Smooth muscle cell of the brain vasculature (primary cell): ENCODE results near the gene CPAMD8.
A peak's percentile ranks its signal among the peaks of the same experiment; 100 is the strongest.
"Not testable (repeated sequence)": the region's sequence is repeated elsewhere in the genome, so short reads cannot be mapped to it uniquely, and the experiment has no call there.

Experiments
- DNase-seq: peaks from one replicate; pipeline ENCODE4 v3.0.0-alpha.2; 2012; ENCODE audit warnings: low read depth, low spot score

CPAMD8 gene

DNA sequence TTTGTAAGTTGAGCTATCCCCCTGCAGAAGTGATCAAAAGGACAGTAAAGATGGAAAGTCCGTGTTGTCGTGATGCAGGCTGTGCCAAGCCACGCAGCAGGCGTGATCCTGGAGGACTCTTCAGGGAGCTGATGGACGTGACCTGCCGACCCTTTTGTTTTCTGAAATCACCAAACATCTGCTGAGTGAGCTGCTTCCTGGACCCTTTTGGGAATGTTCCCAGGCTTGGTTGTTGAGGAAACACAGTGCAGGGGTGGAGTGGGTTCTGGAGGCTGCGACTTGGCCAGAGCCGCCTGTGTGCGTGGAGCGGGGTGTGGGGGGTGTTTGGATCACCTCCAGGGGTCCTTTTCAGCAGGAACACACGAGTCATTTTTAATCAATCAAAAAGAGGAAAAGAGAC, 15.4 kb upstream of the CPAMD8 start:
- peak; percentile 88 for DNase-seq

DNA sequence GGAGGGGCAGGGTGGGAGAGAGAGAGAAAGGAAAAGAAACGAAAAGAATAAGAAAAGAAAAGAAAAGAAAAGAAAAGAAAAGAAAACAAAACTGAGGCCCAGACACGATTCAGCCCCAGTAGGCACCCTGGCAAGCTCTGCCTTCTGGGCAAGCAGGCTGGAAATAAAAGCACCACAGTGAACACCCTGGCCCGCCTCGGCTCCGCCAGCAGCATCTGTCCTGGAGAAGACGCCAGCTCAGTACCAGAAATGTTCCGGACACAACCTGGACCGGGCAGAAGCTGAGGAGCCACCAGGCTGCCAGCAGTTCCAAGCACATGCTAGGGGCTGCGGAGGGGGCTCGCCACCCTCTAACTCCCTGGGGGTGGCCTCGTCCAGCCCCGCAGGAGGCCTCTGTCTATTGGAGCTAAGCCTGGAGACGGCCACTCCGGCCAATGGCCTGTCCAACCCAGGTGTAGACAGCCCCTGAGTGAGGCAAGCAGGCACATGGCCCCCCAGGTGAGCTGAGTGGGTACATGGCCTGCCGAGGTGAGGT, 11.4 kb upstream of the CPAMD8 start:
- no peak for DNase-seq

- no peak for DNase-seq
These were observed 10.6 kb upstream of the CPAMD8 start for GRCh38 chr19:17037184-17037583.

DNA sequence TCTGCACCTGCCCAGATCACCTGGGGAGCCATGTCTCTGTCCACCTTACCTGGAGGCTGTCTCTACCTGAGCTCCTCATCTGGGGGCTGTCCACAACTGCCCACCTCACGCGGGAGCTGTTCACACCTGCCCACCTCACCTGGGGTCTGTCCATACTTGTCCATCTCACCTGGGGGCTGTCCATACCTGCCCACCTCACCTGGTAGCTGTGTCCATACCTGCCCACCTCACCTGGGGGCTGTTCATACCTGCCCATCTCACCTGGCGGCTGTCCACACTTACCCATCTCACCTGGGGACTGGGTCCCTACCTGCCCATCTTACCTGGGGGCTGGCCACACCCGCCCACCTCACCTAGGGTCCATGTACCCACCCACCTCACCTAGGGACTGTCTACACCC, 10.0 kb upstream of the CPAMD8 start:
- DNase-seq: no peak

GRCh38 chr19:17035842-17036424, 9.3 kb upstream of the CPAMD8 start:
- DNase-seq: no peak

DNA sequence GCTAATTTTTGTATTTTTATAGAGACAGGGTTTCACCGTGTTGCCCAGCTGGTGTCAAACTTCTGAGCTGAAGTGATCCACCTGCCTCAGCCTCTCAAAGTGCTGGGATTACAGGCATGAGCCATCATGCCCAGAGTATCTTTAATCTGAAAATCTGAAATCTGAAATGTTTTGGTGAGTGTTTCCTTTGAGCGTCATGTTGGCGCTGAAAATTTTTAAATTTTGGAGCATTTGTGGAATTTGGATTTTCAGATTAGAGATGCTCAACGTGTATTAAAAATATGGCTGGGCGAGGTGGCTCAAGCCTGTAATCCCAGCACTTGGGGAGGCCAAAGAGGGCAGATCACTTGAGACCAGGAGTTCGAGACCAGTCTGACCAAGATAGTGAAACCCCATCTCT, 5.1 kb upstream of the CPAMD8 start:
- DNase-seq: no peak

DNA sequence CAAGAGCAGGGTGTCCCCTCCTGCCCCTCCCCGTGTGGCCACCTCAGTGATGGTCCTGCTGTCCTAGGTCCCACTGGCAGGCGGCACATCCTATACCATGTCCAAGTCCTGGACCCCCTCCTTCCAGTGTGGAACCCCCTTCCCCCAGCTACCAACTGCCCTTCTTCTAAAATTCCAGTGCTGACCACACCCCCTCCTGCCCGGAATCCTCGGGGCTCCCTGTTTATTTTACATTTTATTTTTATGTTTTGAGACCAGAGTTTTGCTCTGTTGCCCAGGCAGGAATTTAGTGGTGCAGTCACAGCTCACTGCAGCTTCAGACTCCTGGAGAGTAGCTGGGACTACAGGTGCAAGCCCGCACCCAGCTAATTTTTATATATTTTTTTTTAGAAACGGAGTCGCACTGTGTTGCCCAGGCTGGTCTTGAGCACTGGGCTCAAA, 945 bp upstream of the CPAMD8 start:
- no peak for DNase-seq

DNA sequence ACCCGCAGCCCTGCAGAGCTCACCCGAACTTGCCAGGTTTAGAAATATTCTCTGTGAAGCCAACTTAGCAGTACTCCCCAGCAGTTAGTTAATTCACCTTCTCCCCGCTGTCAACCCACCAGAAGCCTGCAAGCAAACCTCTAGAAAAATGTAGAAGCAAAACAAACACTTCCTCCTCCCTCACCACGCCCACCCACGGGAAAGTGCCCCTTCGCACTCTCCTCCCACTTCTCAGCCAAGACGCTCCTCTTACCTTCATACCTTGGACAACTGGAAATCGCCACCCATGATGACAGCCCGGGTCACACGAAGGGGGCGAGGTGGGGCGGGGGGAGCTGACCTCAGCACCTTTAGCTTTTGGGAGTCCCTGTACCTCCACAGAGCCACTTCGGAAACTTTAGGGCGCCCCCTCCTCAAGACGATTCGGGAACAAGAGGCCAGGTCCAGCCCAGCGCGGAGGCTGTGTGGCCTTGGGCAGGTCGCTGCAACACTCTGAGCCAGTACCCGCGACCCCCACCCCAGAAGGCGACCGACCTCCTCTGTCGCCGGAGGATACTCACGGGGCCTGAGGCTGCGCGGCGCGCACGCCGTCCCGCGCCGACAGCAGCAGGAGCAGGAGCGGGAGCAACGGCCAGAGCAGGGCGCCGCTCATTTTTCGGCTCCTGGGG, 485 bp downstream of the CPAMD8 start:
- DNase-seq: no peak

- no peak for DNase-seq
These were observed 1.2 kb downstream of the CPAMD8 start for GRCh38 chr19:17025361-17025760.

DNA sequence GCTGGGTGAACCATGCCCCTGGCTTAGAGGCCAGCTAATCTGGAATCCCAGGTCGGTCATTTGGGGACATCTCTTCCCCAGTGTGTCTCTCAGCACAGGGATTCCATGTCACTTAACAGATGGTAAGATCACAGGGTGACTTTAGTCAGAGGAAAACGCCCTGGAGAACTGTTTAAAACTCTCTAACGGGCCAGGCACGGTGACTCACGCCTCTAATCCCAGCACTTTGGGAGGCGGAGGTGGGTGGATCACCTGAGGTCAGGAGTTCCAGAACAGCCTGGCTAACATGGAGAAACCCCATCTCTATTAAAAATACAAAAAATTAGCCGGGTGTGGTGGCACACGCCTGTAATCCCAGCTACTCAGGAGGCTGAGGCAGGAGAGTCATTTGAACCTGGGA, 1.7 kb downstream of the CPAMD8 start:
- not testable (repeated sequence) for DNase-seq

DNA sequence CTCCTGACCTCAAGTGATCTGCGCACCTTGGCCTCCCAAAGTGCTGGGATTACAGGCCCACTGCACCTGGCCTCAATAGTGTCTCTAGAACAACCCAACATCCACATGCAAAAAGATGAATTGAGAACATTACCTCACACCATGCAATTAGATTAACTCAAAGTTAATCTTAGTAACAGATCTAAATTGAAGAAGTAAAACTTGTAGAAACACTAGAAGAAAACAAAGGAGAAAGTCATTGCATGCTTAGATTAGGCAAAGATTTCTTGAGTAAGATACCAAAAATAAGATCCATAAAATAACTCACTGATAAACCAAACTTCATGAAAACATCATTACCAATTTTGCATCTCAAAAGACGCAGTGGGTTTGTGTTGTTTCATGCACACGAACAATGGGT, 2.8 kb downstream of the CPAMD8 start:
- no peak for DNase-seq

DNA sequence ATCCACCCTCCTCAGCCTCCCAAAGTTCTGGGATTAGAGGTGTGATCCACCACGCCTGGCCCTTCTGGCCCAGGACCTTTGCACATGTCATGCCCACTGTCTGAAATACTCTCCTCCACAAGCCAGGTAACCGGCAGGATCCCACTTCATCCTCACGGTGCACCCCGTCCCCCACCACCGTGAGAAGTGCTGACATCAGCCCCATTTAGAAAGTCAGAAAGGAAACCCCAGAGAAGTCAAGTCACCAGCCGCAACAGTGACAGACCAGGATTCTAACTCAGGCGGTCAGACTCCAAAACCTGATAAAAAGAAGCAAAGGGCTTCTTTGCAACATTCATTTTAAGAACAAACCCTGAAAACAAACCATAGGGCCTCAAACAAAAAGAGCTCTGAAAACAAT, 3.9 kb downstream of the CPAMD8 start:
- no peak for DNase-seq

DNA sequence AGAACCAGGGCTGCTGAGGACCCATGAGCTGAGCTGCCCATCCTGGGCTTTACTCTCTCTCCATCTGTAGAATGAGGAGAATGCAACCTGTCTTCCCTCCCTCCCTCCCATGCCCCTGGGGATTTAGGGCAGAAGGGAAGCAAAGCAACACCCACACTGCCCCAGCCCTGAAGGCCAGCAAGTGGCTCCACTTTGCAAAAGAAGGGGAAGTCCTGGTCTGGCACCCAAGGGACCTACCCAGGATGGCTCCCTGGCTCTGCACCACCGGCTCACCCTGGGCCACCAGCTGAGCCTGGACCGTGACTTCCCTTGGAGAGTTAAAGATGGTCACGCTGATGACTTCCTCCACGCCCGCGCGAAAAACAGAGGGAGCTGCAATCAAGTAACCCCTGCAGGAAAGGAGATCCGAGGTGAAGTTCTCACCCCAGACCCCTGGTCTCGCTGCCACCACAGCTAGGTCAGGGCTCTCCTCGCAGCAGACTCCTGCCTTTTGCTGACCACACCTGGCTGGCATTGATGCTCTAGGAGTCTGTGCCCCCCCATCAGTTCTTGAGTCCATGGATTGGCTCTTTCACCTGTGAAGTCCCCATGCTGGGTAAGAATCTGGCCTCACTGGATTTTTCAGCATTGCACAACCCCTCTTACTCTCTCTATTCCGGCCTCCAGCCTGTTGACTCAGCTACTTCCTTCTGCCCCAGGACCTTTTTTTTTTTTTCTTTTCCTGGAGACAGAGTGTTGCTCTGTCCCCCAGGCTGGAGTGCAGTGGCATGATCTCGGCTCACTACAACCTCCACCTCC, 4.6 kb downstream of the CPAMD8 start:
- DNase-seq: no peak

GRCh38 chr19:17021328-17021727, 5.3 kb downstream of the CPAMD8 start:
- no peak for DNase-seq

DNA sequence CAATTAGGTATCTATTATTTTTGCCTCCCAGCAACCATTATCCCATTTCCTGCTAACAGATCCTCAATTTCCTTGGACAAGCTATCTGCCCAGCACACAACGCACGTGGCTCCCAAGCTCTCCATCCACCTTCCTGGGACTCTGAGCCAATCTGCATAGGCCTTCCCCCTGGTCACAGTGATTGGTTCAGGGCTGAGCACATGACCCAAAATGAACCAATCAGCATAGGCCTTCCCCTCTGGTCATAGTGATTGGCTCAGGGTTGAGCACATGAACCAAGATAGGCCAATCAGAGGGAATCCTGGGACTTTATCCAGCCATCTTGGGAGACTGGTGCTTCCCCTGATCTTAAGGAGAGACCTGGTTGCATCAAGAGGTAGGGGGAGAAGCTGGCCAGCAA, 5.8 kb downstream of the CPAMD8 start:
- no peak for DNase-seq

DNA sequence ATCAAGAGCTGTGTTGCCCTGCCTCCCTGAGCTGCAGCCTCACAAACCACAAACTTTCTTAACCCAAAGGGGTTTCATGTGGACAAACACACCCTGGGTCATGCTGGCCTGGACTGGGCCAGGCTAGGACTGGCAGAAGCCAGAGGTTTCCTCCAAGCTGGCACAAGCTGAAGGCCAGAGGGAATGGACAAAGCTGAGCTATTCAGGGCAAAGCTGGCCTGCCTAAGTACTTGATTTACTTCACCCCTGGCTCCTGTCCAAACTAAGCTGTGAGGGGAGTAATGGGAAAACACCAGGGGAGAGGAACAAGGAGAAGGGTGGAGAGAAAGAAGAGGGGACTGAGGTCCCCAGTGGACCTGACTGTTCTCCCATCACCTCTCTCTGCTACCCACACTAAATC, 6.2 kb downstream of the CPAMD8 start:
- DNase-seq: no peak

DNA sequence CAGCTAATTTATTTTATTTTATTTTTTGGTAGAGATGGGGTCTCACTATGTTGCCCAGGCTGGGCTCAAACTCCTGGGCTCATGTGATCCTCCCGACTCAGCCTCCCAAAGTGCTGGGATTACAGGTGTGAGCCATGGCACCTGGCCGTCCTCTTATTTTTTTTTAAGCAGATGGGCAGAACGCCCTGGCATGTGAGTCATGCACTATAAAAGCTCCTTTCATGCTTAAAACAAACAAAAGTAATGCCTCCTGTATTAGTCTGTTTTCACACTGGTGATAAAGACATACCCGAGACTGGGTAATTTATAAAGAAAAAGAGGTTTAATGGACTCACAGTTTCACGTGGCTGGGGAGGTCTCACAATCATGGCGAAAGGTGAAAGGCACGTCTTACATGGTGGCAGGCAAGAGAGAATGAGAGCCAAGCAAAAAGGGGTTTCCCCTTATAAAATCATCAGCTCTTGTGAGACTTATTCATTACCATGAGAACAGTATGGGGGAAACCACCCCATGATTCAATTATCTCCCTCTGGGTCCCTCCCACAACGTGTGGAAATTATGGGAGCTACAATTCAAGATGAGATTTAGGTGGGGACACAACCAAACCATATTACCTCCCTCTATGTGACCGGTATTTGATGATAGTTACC, 12.3 kb downstream of the CPAMD8 start:
- DNase-seq: not testable (repeated sequence)

GRCh38 chr19:17011485-17011884, 15.1 kb downstream of the CPAMD8 start:
- no peak for DNase-seq

DNA sequence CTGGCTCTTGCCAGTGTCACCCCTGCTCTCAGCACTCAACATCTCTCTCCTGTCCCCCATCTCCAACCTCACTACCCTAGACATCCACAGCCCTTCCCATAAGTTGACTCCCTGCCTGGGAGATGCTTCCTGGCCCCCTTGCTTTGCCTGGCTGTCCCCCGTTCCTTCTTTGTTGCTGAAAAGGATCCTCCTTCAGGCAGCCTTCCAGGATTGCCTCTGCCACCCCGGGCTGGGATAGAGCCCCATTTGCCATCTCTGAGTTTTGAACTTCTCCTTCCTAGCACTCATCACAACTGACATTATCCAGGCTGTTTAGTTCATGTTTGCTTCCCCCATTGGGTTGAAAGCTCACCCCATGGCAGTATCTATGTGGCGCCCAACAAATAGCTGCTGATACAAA, 20.0 kb downstream of the CPAMD8 start:
- DNase-seq: no peak

DNA sequence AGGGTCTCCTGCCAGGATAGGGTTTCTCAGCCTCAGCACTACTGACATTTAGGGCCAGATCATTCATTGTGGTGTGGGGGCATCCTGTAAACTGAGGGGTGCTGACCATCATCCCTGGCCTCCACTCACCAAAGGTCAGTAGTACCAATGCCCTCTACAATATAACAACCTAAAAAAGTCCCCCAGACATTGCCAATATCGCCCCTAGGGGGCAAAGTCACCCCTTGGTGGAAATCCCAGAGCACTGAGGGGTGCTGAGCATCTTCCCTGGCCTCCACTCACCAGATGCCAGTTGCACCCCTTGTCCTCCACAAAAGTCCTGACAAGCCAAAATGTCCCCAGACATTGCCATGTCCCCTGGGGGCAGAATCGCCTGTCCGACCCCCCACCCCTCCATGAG, 21.6 kb downstream of the CPAMD8 start:
- no peak for DNase-seq

- DNase-seq: no peak
These were observed 22.2 kb downstream of the CPAMD8 start for GRCh38 chr19:17004386-17004785.

DNA sequence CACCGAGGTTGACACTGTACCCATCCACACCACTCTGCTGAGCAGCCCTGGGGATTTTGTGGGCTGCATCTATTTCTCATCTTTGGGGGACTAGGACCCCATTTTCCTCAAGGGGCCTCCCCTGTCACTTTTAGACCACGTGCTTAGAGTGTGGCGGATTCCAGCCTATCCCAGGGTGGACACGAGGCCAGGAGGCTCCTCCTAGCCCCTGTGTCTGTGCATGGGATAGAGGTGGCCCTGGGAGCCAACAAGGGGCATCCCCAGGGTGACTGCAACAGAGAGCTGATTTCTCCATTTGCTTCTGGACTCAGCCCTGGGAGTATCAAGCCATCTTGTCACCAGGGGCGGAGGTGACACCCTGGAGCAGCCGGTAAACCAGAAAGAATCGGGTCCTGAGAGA, 24.2 kb downstream of the CPAMD8 start:
- DNase-seq: no peak
